ENCODE measurements around the gene HEMK1. TPM values are rescaled to one million over a fixed set of nuclear protein-coding genes. Genes with fewer than 3 reads are reported as not detected.

HEMK1 gene
- total RNA-seq, 3 donors from 2014 or later (not counting 1 experiment from before 2014, with no cell fraction given): 20.5 to 29.3 (median 28.2) TPM

DNA sequence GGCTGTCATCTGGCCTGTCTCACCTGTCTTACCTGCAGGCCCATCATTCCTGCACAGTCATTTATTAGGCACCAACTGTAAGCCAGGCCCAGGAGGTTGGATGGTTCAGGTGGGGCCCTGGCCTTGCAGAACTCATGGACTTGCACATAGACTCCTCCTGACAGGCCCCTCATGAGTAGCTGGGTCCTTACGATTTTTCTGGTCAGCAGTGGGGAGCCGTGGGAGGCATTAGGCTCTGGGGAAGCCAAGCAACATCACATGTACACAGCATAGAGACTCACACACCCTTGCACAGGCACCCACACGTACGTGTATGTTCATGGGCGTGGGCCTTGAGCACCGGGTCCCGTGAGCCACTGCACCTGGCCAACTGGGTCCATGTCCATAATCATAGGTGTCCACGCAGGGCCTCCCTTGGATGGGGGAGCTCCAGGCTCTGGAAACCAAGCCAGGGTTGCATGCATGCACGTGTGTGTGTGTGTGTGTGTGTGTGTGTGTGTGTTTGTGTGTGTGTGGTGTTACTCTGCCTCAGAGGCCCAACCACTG lies 21.9 kb downstream of the HEMK1 start:
- Histone ChIP-seq H3K27ac (ENCODE audit: low read length) (peak overlapping the region; percentile 96), H3K36me3 (ENCODE audit: control insufficient read depth, insufficient read depth, low read length) (no peaks in the 10 kb centered on the region), H3K4me3 (ENCODE audit: low read length) (no peak overlapping the region), H3K27me3 (ENCODE audit: control insufficient read depth, insufficient read depth, low read length) (no peaks in the 10 kb centered on the region), H3K4me1 (ENCODE audit: control insufficient read depth, insufficient read depth, low read length) (peaks cover 56% of the 10 kb centered on the region), H3K9me3 (ENCODE audit: control insufficient read depth, insufficient read depth, low read length) (no peaks in the 10 kb centered on the region)
- Mint-ChIP-seq H3K4me3 (peak overlapping the region; percentile 47), H3K4me1 (peaks cover 38 to 48% of the 10 kb centered on the region in 2 donors), H3K27me3 (ENCODE audit: low read depth in 2 of 2) (no peaks in the 10 kb centered on the region), H3K36me3 (no peaks in the 10 kb centered on the region), H3K9me3 (no peaks in the 10 kb centered on the region), H3K27ac (peak overlapping the region; percentile 78 to 89)
- TF ChIP-seq, protein P1, sequence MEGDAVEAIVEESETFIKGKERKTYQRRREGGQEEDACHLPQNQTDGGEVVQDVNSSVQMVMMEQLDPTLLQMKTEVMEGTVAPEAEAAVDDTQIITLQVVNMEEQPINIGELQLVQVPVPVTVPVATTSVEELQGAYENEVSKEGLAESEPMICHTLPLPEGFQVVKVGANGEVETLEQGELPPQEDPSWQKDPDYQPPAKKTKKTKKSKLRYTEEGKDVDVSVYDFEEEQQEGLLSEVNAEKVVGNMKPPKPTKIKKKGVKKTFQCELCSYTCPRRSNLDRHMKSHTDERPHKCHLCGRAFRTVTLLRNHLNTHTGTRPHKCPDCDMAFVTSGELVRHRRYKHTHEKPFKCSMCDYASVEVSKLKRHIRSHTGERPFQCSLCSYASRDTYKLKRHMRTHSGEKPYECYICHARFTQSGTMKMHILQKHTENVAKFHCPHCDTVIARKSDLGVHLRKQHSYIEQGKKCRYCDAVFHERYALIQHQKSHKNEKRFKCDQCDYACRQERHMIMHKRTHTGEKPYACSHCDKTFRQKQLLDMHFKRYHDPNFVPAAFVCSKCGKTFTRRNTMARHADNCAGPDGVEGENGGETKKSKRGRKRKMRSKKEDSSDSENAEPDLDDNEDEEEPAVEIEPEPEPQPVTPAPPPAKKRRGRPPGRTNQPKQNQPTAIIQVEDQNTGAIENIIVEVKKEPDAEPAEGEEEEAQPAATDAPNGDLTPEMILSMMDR (IDR thresholded peaks at IDR 0.05): no peak
- 60% methylated on average over 9 of the region's 9 CpGs for WGBS (ENCODE audit: insufficient coverage)
- intact Hi-C loops (cut with micrococcal nuclease): loop anchor here (2.0 kb wide), 1 partner anchor 24 kb away; no protein-coding TSS in a partner anchor
- ATAC-seq: no peak
- DNase-seq: no peak

DNA sequence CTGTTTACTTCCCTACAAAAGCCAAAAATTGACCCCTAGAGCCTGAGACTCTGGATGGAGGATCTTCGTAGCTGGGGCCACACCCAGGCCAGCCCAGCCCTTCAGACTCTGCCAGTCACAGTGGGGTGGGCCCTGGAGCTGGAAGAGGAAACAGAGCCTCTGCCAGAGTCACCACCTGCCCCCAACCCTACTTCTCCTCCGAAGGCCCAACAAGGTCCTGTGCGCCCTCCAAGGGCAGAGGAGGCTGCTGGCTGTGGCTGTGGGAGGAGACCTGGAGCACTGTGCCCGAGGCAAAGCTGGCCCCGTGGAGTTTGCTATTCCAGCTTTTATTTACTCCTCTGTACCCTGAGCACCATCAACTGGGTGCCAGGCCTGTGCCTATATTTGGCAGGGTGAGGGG lies 23.2 kb downstream of the HEMK1 start:
- Histone ChIP-seq H3K36me3 (ENCODE audit: control insufficient read depth, insufficient read depth, low read length) (no peaks in the 10 kb centered on the region), H3K9me3 (ENCODE audit: control insufficient read depth, insufficient read depth, low read length) (no peaks in the 10 kb centered on the region), H3K4me3 (ENCODE audit: low read length) (no peak overlapping the region), H3K27me3 (ENCODE audit: control insufficient read depth, insufficient read depth, low read length) (no peaks in the 10 kb centered on the region), H3K4me1 (ENCODE audit: control insufficient read depth, insufficient read depth, low read length) (peaks cover 54% of the 10 kb centered on the region), H3K27ac (ENCODE audit: low read length) (no peak overlapping the region)
- peak overlapping the region; percentile 38 to 69 for H3K27ac Mint-ChIP-seq
- 56% methylated on average over 5 of the region's 5 CpGs for WGBS (ENCODE audit: insufficient coverage)
- H3K27me3 Mint-ChIP-seq (ENCODE audit: low read depth in 2 of 2): no peaks in the 10 kb centered on the region
- H3K36me3 Mint-ChIP-seq: no peaks in the 10 kb centered on the region
- no peak overlapping the region for H3K4me3 Mint-ChIP-seq
- H3K9me3 Mint-ChIP-seq: no peaks in the 10 kb centered on the region
- no peak for ATAC-seq
- intact Hi-C loops (cut with micrococcal nuclease): no loop called here
- TF ChIP-seq, protein P1 (IDR thresholded peaks at IDR 0.05): no peak
- no peak for DNase-seq
- H3K4me1 Mint-ChIP-seq: peaks cover 33 to 42% of the 10 kb centered on the region in 2 donors

DNA sequence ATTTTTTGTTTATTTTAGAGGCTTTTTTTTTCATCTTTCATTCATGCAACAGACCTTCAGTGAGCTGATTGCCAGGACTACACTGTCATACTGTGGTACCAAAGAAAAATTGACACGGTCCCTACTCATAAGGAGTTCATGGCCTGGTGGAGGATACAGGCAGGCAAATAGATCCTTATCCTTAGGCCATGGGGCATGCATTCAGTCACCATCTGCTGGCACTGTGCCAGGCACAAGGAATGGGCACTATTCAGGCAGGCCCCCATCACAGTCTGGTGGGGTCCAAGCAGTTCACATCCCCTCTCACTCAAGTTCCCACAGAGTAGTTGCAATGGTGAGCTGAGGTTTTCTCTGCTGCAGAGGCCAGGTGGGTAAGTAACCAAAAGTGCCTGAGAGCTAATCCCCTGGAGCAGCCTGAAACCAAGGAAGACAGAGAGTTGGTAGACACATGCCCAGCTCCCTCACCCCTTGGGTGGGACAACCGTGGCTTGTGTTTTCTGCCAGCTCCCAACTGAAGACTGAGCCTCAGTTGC lies 25.0 kb downstream of the HEMK1 start:
- Mint-ChIP-seq H3K27ac (peak overlapping the region in 1 of 2 donors; percentile 46), H3K4me1 (peaks cover 18 to 33% of the 10 kb centered on the region in 2 donors), H3K36me3 (no peaks in the 10 kb centered on the region), H3K9me3 (no peaks in the 10 kb centered on the region), H3K27me3 (ENCODE audit: low read depth in 2 of 2) (no peaks in the 10 kb centered on the region), H3K4me3 (no peak overlapping the region)
- H3K4me1 ChIP-seq (ENCODE audit: control insufficient read depth, insufficient read depth, low read length): peaks cover 40% of the 10 kb centered on the region
- no peaks in the 10 kb centered on the region for H3K27me3 ChIP-seq (ENCODE audit: control insufficient read depth, insufficient read depth, low read length)
- H3K4me3 ChIP-seq (ENCODE audit: low read length): no peak overlapping the region
- WGBS (ENCODE audit: insufficient coverage): 40% methylated on average over 2 of the region's 2 CpGs
- H3K27ac ChIP-seq (ENCODE audit: low read length): no peak overlapping the region
- DNase-seq: no peak
- no peak for ATAC-seq
- no peaks in the 10 kb centered on the region for H3K9me3 ChIP-seq (ENCODE audit: control insufficient read depth, insufficient read depth, low read length)
- TF ChIP-seq, protein P1 (IDR thresholded peaks at IDR 0.05): no peak
- no peaks in the 10 kb centered on the region for H3K36me3 ChIP-seq (ENCODE audit: control insufficient read depth, insufficient read depth, low read length)
- intact Hi-C loops (cut with micrococcal nuclease): no loop called here

Measured in natural killer cell (primary cell).